ENCODE measurements around the gene LRP11. TPM values are rescaled to one million over a fixed set of nuclear protein-coding genes. Genes with fewer than 3 reads are reported as not detected.
"Not testable (repeated sequence)": the region's sequence is repeated elsewhere in the genome, so short reads cannot be mapped to it uniquely, and the experiment has no call there.

LRP11 gene
- total RNA-seq, 1 donor from 2014 or later = 2.9 TPM

DNA sequence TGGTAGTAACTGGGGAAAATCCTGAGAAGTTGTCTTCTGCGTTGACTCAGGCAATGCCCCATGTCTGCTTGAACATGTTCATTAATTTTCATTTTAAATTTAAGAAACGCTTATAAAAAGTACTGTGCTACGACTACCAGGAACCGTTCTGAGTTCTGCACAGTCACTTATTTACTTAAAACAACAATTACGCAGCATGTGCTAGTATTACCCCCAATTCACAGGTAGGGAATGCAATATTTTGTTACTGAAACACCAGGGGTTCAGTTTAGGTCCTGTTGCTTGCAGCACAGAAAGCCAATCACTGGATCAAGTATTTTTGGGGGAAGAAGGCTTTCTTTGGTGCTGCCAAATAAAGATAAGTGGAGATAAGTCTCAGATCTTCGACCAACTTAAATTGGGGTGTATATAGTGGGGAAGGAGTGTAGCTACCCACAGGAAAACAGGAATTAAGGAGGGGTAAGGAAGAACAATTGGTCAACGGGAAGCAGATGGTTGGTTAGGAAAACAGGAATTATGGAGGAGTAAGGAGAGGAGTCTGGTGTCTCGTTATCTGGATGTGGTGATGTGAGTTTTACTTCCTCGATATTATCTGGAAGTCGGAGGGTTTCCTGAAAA is 5.2 kb upstream of the LRP11 start:
- intact Hi-C loops (cut with micrococcal nuclease) = no loop called here

DNA sequence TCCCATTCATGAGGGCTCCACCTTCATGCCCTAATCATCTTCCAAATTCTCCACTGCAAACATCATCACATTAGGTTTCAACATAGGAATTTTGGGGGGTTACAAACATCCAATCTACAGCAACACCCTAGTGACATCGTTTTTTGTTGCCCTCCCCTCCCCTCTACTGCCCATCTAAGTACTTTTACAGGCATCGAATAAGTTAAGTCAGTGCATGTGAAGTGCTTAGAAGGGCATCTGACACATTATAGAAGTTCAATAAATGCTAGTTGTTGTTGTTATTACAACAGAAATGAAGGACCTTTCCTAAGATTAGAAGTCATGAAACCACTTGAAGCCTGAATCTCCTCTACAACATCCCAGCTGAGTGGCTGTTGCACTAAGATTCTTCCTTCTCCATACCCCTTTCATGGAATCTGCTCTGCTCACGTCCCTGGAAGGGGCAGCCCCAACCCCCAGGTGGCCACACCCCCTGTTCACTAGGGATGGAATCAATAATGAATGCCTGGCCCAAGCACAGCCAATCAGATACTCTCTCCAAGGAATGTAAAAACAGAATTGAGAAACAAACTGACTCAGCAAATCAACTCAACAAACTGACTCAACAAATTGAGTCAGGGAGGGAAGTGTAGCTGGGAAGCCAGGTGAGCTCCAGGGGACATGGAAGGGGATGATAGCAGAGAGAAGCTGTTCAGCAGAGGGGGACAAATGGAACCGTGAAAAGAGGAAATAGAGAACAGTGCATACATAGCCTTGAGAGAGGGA is 3.9 kb upstream of the LRP11 start:
- intact Hi-C loops (cut with micrococcal nuclease) = no loop called here

DNA sequence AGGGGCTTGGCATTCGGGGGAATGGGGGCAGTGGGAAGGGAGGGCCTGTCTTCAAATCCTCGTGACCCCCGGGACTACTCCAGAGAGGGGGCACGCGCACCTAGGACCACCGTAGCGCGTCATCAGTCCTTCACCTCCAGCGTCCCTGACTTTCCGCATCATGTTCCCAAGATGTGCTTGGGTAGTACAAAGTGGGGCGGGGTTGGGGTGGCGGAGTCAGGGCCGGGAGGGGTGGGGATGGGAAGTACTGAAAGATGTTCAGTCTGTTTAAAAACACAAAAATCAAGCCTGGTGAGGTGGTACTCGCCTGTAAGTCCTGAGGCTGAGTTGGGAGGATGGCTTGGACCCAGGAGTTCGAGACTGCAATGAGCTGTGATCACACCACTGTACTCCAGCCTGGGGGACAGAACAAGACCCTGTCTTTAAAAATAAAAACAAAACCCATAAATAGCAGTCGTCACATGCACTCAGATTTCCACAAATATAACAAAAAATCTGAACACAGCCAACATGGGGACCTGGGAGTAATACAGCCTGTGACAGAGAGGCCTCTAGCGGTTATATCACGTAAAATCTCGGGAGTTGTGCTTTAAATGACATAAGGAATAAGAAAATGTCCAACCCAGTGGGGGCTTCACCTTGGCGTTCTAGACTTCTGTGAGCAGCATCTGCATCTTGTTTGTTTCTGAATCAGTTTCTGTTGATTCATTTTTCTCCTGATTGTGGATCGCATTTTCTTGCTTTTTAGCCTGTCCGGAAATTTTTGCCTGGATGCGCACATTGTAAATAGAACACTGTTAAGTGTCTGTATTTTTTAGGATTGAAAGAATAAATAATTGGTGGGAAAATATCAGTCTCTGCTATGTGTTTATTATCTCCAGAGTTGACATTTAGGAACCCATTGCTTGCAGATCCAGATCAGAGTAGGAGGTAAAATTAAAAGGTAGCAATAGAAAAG is 698 bp upstream of the LRP11 start:
- intact Hi-C loops (cut with micrococcal nuclease) = loop anchor here (1.0 to 5.0 kb wide), 13 partner anchors 13 to 1527 kb away; partner anchors contain the start of genes GINM1, KATNA1, LATS1 and PCMT1

DNA sequence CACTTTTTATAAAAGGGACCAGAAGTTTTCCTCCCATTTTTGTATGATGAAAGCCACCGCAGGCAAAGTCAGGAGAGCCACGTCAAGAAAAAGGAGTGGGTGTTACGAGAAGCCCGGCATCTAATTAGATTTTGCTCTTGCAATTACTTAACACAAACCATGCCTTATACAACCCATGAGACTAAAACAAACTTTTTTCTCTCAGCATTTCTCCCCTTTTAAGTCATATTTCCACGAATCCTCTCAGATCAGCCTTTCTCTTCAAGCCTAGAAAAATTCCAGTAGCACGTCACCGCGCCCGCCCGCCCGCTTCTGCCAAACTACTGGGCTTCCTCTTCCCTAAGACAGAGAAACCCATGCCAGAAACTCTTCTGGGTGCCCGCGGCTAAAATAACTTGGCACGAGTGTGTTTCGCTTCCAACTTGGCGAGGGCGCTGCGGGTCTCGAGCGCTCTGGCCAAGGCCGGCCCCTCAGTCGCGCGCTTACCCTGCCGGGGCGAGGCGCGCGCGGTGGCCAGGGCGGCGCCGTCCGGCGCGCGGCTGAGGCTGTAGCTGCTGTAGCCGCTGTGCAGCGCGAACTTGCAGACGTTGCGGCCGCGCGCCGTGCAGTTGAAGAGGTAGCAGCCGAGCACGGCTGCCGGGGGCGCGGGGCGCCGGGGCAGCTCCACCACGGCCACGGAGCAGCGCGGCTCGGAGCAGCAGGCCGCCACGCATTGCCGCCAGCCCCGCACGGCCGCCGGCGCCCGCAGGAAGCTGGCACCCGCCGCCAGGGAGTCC is 1.0 kb downstream of the LRP11 start:
- intact Hi-C loops (cut with micrococcal nuclease) = loop anchor here (5.0 kb wide), 2 partner anchors 216 to 1529 kb away; partner anchors contain the start of genes KATNA1 and ZBTB2

DNA sequence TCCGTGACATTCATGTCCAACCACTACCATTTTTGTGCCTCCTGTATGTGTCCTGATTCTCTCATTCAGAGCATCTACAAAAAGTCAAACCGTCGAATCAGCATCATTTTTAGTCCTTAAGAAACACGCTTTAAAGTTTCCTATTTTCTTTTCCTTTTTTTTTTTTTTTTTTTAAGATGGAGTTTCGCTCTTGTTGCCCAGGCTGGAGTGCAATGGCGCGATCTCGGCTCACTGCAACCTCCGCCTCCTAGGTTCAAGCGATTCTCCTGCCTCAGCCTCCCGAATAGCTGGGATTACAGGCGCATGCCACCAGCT is 1.8 kb downstream of the LRP11 start:
- intact Hi-C loops (cut with micrococcal nuclease) = loop anchor here (5.0 kb wide), 2 partner anchors 215 to 1530 kb away; partner anchors contain the start of genes KATNA1 and ZBTB2

DNA sequence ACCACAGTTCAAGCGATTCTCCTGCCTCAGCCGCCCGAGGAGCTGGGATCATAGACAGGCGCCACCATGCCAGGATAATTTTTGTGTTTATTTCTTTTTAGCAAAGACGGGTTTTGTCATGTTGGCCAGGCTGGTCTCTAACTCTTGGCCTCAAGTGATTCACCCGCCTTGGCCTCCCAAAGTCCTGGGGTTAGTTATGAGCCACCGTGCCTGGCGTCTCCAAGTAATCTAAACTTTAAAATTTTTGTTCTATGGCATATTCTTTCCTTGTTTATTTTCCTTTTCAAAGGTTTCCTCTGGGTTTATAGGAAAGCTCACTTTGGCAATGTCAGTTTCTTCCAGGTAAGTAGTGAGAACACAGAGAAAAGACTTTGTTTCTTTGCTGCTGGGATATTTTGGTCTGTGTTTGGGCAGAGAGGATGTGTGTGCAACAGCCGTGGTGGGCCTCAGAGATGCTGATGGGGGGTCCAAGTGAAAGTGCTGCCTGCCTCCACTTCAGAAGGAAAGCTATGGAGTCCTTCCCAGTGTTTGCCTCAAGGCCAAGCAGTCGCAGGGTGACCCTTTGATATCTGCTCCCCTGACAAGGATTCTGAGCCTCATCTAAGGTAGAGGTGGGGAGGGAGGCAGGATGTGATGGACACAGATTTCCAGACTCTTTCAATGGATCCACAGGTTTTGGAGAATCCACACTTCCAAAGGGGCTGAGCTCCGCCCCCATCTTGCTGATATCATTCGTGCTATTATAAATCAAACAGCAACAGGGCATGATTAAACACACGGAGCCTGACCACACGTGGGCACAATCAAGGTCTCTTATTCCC is 2.3 kb downstream of the LRP11 start:
- intact Hi-C loops (cut with micrococcal nuclease) = loop anchor here (5.0 kb wide), 2 partner anchors 215 to 1530 kb away; partner anchors contain the start of genes KATNA1 and ZBTB2

DNA sequence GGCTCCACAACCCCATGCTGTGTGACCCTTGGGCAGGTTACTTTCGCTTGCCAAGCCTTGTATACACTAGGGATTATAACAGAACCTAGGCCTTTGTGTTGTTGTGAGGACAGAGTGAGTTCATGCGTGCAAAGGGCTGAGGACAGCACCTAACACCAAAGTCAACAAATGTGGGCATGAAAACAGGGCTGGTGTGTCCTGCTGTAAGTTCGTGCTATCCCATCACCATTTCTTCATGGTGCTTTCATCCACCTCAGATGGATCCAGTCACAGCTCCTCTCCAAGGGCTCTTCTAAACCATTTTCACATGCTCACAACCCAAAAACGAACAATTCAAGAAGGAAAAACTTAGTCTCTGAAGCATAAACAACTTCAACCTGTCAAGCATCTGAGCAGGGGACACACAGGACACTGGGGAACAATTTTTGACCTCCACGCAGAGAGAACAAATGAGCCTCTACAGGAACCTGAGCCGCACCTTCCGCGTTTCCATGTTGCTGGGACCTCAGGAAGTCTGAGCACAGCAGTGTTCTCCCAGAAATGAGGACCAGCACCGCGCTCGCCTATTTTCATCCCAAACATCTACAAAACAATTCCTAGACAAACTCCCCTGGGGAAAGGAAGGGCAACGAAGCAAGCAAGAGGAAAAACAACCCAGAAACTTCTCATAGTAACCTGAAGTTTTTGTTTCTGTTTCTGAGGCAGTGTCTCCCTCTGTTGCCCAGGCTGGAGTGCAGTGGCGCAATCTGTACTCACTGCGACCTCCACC is 3.1 kb downstream of the LRP11 start:
- intact Hi-C loops (cut with micrococcal nuclease) = loop anchor here (5.0 kb wide), 2 partner anchors 214 to 1531 kb away; partner anchors contain the start of genes KATNA1 and ZBTB2

DNA sequence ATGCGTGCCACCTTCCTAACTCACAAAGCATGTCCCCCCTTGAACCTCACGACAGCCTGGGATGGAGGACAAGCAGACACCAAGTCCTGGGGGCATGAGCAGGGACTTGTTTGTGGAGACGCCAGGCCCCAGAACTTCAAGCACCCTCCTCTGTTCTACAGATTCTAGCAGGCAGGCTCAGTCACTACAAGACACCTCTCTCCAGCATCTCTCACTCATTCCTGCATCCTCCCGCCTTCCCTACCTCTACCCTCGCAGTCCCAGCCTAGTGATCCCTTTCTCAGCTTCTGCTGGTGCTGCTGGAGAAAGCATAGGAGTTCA is 3.7 kb downstream of the LRP11 start:
- intact Hi-C loops (cut with micrococcal nuclease) = loop anchor here (5.0 kb wide), 2 partner anchors 213 to 1532 kb away; partner anchors contain the start of genes KATNA1 and ZBTB2

DNA sequence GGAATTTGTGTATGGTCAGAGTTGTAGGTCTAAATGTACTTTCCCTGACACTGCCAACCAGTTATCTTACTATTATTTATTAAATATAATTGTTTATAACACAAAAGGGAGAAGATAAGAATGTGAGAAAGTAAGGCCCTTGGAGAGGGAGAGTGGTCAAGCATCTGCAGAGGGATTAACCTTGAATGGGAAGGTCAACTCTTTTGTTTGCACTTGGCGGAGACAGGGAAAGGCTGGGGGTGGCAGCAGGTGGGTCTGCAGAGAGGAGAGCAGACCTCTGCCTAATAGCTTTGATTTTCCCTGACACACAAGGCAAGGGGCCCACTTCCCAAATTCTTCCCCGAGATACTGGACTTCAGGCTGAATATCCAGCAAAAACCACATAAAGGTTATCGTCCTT is 4.2 kb downstream of the LRP11 start:
- intact Hi-C loops (cut with micrococcal nuclease) = loop anchor here (5.0 kb wide), 2 partner anchors 213 to 1532 kb away; partner anchors contain the start of genes KATNA1 and ZBTB2

DNA sequence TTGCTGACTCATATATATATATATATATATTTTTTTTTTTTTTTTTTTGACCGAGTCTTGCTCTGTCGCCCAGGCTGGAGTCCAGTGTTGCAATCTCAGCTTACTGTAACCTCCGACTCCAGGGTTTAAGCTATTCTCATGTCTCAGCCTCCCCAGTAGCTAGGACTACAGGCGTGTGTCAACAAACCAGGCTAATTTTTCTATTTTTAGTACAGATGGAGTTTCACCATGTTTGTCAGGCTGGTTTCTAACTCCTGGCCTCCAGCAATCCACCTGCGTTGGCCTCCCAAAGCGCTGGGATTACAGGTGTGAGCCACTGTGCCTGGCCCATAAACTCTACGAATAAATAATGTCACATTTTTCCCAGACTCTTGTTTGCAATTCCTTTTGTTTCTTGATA is 4.8 kb downstream of the LRP11 start:
- intact Hi-C loops (cut with micrococcal nuclease) = no loop called here

DNA sequence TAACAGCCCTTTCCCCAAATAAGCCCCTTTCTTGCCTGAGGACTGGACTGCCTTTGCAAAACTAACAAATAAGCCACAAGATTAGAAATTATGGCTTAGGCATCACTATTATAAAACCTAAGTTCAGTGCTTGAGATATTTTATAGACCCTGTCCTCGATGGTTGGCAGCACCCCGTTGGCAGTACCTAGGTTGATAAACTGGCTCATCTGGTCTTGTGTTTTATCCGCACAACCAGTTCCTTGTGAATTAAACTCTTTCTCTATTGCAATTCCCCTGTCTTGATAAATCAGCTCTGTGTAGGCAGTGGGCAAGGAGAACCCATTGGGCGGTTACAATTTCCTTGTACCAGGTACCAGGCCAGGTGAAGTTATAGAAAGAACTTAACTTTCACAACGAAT is 6.6 kb downstream of the LRP11 start:
- intact Hi-C loops (cut with micrococcal nuclease) = no loop called here

DNA sequence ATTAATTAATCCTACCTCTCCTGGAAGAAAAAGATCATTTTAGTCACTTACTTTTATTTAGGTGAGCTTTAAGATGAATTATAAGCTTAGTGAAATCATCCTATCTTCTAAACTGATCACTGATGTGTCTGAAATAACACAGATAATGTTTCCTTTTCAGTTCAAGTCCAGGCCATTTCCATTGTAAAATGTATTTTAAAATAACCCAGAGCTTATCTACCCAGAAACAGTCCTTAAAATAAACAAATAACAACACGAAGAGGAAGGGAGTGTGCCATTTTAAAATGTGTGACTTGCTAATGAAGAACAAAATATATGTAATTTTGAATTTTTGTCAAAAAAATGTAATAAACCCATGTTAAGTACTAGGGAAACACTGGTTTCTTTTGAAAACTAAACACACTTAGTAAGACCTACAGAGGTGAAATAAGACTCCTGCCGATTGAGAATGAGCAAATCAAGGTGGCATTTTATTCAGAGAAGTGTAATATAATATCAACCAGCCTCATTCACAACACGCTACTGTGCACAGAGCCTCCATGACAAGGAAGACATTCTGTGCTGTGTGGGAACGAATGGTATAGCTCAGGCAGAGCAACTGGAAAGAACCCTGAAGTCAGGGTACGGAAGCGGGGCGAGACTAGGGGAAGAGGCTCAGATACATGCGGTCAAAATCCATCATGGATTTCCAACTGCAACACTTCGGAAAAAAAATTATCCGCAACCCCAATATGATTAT is 7.7 kb downstream of the LRP11 start:
- intact Hi-C loops (cut with micrococcal nuclease) = no loop called here

DNA sequence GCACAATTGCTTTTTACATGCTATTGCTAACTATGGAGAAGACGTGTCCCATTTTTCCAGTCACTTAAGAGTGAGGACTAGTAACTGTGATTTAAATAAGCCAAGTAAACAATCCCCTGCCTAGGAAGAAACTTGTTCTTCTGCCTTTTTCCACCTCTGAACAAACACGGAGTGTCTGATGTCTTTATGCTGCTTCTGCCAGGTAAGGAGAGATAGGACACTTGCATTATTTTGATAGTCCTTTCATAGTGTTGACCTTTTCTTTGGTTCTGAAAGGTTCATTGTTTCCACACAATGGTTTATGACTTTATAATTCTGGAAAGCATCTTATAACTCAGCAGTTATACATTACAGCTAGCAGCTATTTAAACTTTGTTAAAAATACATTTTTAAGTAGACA is 8.4 kb downstream of the LRP11 start:
- intact Hi-C loops (cut with micrococcal nuclease) = no loop called here

DNA sequence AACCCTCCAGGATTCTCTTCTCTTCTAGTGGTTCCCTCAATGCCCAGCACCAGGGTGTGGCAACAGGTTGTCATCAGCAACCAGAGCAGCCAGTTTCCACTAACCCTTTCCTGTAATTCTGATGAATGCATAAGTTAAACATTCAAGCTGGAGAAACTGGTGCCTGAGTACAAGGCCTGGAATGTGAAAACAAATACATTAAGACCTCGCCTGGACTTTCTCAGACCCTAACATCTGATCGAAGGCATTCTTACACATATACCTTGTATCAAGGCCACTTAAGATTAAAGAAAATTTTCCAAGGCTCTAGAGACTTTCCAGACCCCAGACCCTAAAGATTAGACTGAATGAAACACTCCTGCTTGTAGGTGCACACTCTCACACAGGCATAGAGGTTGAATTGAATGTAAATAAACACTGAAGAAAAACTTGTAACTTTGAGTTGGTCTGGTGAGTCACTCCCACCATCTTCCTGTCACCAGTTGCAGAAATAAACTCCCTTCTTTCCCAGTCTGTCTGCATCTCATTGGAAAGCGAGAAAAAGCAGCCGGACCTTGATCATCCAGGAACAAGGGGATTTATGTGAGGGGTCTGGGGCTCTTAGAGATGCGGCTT is 9.0 kb downstream of the LRP11 start:
- intact Hi-C loops (cut with micrococcal nuclease) = no loop called here

DNA sequence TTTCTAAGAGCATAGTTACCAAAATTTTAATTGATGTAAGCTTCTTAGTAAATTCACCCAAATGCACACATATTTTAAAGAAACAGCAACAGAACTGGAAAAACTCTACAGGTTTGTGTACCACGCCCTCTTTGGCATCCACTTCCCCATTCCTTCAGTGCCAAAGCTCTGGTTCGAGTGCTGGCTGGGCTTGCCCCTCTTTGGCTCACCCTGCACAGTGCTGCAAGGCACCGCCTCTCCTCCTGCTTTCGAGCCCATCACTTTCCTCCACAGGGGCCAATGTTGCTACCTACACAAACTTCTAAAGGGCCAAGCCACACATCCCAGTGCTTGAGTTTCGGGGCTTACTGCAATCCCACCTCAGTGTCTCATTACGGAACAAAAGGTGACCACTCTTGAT is 9.6 kb downstream of the LRP11 start:
- intact Hi-C loops (cut with micrococcal nuclease) = no loop called here

DNA sequence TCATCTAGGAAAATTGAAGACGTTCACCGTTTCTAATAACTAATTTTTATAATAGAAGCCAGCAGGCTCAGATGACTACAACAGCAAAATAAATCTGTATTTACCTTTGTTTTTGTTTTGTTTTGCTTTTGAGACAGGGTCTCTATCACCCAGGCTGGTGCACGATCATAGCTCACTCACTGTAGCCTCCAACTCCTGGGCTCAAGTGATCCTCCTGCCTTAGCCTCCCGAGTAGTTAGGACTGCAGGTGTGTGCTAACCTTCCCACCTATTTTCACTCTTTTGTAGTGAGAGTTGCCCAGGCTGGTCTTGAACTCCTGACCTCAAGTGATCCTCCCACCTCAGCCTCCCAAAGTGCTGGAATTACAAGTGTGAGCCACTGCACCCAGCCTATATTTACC is 10.1 kb downstream of the LRP11 start:
- intact Hi-C loops (cut with micrococcal nuclease) = not testable (repeated sequence)

DNA sequence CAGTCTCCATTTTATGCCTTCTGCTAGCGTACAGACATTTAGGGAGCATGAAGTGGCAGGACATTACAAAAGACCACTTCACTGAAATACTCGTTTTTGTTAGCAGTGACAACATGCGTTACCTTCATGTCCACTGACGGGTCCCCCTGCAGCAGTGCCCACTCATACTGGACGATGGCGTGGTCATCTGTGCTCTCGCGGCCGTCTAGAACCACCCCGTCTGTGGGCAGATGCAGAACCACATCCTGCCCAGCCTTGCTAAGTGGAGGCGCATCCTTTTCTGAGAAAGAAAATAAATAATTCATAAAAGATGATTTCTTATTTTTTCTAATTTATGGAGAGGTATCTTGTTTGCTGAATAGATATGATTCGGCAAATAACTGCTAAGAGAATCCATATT is 11.3 kb downstream of the LRP11 start:
- intact Hi-C loops (cut with micrococcal nuclease) = loop anchor here (1.0 kb wide), 1 partner anchor 11 kb away; the partner anchor contains the start of gene LRP11

DNA sequence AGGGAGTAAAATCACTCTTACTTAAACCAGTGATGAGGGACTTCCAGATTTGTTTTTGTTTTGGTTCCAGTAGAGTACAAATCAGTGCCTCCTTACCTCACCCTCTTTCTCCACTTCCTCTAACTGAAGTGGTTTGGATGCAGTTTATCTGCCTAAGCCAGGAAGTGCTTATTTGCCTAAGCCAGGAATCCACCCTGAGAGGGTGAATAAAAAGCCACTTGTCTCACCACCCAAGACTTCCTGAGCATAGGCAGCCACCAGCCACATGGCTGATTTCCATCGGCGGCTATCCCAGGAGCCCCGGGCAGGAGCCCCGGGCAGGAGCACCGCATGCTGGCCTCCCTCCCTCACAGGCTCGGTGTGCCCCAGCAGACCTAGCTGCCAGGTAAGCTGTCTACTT is 12.0 kb downstream of the LRP11 start:
- intact Hi-C loops (cut with micrococcal nuclease) = loop anchor here (1.0 kb wide), 1 partner anchor 12 kb away; the partner anchor contains the start of gene LRP11

Measured in T-helper 1 cell treated with Interleukin-12 subunit alpha and Interleukin-12 subunit beta and Interleukin-4 antibody, amounts not matched to agents 30 ng/mL and 1 ng/mL, for 36 hours (primary cell).